GM19025 (cell line): ENCODE results near the gene BPIFA2.
"Not testable (repeated sequence)": the region's sequence is repeated elsewhere in the genome, so short reads cannot be mapped to it uniquely, and the experiment has no call there.

Source experiments
- ATAC-seq: cut with Tn5 transposase; IDR thresholded peaks from one replicate; pipeline ENCODE4 v1.9.1; 2021; ENCODE audit warnings: mild to moderate bottlenecking, low read depth, moderate library complexity; ENCODE audit not compliant: unreplicated experiment

The BPIFA2 gene

GRCh38 chr20:33167859-33168258 is at the start of gene BPIFA2:
TSS of gene BPIFA2 (plus strand) at chr20:33168159. CDS start at chr20:33169146, 987 bp downstream.
- ATAC-seq: no peak

DNA sequence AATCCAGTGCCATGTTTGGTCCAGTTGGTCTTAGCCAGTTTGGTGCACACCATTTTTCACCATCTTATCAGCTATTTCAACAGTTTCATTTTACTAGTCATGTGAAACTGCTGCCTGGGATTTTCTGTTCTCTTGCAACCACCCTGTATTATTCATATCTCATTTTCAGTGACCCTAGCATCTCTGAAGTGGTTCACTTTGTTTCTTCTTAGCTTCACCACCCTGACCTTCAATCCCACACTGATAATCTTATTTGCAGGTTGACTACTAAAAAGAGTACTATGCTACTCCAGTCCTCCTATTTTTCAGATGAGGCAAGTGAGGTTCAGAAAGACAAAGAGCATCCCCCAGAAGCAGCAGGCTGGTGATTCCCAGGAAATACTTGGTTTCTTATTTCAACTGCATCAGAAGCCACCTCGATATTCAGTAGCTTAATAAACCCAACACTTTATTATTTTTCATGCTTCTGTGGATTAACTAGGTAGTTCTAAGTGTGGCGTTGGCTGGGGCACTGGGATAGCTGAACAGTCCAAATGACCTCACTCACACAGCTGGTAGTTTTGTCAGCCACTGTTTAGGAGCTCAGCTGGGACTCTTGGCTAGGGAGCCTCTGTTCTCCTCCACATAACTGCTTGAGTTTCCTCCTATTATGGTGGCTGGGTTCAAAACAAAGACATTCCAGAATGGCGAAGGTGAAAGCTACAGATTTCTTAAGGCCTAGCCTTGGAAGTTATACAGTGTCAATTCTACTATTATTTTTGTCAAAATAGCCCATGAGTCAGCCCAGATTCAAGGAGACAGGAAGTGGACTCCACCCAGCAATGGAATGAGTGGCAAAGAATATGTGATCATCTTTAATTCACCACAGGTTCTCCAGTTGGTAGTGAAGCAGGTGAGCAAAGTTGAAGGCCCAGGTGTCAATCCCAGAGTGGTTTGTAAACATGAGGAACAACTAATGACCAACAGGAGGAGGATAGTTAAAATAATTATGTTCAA is 47.9 kb upstream of the BPIFA2 start:
- ATAC-seq: no peak

DNA sequence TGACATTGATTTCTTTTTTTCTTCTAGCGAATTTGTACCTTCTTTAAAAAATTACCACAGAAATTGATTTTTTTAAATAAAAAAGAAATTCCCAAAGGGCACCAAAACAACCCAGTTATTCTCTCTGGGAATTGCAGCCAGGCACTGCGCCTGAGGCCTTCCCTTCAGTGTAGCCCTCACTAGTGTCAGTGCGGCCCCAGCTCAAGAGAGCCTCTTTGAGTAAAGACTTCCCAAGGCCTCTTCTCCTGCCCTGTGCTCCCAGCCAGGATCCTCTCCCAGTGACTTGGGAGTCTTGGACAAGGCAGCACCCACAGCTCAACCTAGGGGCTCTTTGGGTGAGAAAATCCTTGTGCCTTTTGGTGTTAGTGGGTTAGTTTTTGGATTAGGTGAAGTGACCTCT is 47.0 kb upstream of the BPIFA2 start:
- no peak for ATAC-seq

DNA sequence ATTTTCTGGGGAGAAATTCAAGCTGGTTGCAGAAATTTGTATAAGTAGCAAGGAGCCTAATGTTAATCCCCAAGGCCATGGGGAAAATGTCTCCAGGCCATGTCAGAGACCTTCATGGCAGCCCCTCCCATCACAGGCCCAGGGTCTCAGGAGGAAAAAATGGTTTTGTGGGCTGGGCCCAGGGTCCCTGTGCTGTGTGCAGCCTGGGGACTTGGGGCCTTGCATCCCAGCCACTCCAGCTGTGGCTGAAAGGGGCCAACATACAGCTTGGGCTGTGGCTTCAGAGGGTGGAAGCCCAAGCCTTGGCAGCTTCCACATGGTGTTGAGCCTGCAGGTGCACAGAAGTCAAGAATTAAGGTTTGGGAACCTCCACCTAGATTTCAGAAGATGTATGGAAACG is 45.7 kb upstream of the BPIFA2 start:
- not testable (repeated sequence) for ATAC-seq

GRCh38 chr20:33124261-33124660 is 43.7 kb upstream of the BPIFA2 start:
- ATAC-seq: no peak

GRCh38 chr20:33124994-33125393 is 43.0 kb upstream of the BPIFA2 start:
- no peak for ATAC-seq

DNA sequence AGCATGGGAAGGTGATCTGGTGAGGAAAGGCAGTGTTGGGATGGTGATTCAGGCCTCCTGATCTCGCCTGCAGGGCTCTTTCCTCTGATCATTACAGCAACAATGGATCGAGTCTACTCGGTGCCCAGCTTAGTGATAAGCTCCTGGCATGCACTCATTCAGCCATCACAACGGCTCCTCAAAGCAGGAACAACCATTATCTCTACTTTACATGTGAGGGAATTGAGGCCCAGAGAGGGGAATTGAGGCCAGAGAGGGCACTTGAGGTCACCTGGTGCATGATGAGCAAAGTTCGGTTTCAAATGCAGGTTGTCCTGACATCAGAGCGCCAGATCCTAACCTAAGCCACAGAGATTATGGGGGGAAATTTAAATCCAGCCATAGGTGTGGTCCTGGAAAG is 42.0 kb upstream of the BPIFA2 start:
- no peak for ATAC-seq

GRCh38 chr20:33127422-33128097 is 40.4 kb upstream of the BPIFA2 start:
- ATAC-seq: no peak

DNA sequence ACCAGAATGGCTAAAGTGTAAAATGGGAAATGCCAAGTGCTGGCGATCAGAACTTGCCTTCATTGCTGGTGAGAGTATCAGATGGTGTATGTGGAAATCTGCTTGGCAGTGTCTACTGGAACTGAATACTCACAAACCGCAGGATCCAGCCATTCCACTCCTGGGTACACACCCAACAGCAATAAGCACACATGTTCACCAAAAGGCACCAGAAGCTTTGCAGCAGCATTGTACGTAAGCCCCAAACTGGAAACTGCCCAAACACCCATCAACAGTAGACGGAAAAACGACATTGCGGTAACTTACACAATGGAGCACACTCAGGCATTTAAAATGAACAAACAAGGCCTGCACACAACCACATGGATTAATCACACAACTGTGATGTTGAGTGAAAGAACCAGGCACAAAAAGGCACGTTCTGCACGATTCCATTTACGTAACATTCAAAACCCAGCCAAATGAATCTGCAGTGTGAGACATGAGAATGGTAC is 37.3 kb upstream of the BPIFA2 start:
- ATAC-seq: no peak

- no peak for ATAC-seq
These were observed 35.9 kb upstream of the BPIFA2 start for GRCh38 chr20:33131949-33132473.

- no peak for ATAC-seq
These were observed 35.2 kb upstream of the BPIFA2 start for GRCh38 chr20:33132513-33133372.

- no peak for ATAC-seq
These were observed 34.5 kb upstream of the BPIFA2 start for GRCh38 chr20:33133373-33133941.

GRCh38 chr20:33137195-33137594 is 30.8 kb upstream of the BPIFA2 start:
- ATAC-seq: no peak

DNA sequence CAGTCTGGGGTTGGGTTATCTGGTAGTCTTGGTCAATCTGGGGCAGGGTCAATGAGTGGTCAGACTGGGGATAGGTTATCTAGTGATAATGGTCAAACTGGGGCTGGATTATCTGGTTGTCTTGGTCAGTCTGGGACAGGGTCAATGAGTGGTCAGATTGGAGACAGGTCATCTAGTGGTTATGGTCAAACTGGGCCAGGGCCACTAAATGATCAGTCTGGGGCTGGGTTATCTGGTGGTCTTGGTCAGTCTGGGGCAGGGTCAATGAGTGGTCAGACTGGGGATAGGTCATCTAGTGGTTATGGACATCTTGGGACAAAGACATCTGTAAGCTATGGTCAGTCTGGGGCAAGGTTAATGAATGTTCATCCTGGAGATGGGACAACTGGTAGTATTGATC is 28.5 kb upstream of the BPIFA2 start:
- ATAC-seq: no peak

DNA sequence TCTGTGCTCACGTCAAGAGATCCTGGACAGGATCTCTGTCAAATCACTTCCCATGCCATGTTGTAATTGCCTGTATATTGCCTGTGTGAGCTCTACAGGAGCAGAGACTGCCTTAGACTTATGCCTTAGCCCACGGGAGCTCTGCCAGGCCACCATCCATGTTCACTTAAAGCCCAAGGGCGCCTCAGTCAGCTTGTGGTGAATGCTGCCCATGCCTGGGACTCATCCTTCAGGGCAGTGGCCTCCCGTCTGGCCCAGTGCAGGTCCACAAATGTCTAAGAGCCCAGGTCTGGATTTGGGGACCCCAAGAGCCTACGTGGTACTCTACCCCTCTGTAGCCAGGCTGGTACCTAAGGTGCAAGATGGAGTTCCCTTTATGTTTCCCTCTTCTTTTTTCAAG is 22.4 kb upstream of the BPIFA2 start:
- no peak for ATAC-seq

- no peak for ATAC-seq
These were observed 20.7 kb upstream of the BPIFA2 start for GRCh38 chr20:33147299-33147698.

DNA sequence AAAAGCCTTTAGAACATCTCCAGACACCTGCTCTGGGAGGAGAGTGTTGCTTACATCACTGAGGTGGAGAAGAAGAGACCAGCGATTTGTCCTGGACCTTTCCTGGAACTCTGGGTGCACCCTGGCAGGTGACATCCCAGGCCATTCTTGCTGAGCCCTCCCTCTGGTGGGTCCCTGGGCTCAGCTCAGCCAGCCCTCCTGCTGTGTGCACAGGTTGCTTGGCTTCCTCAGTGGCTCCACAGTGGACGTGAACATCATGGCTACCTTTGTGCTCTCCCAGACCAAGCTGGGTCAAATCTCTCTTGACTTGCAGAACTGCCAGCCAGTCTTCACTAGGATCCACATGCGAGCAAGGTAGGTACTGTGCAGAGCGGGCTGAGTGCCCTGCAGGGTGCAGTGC is 19.9 kb upstream of the BPIFA2 start:
- no peak for ATAC-seq

DNA sequence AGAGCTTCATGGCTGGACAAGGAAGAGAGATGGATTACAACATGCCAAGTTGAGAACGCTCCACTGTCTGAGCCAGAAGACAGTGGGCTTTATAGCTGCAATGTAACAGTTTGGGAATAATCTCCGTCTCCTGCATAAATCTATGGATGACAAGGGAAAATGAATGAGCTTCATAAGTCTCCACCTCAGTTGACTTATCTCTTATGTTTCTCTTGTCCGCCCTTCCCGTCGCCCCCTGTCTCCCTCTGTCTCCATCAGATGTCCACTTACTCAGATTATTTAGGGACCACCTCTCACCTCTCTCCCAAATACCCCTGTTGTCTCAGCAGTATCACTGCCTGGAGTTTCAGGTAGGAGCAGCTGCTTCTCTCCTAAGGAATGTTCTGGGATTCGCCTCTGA is 13.7 kb upstream of the BPIFA2 start:
- ATAC-seq: no peak

GRCh38 chr20:33158637-33159385 is 9.1 kb upstream of the BPIFA2 start:
- no peak for ATAC-seq
